ENCODE data around the gene TAF11L8. TPM values are rescaled to one million over a fixed set of nuclear protein-coding genes. Genes with fewer than 3 reads are reported as not detected.

TAF11L8 gene
- not detected in 2 replicates for total RNA-seq

GRCh38 chr5:17590860-17591259 is at the start of gene TAF11L8:
Gene TAF11L8, minus strand, starts transcription at chr5:17590960.

GRCh38 chr5:17634160-17634559 is 43.4 kb upstream of the TAF11L8 start, which contains the start of gene TAF11L14:
Gene TAF11L14, plus strand, starts transcription at chr5:17634460.

DNA sequence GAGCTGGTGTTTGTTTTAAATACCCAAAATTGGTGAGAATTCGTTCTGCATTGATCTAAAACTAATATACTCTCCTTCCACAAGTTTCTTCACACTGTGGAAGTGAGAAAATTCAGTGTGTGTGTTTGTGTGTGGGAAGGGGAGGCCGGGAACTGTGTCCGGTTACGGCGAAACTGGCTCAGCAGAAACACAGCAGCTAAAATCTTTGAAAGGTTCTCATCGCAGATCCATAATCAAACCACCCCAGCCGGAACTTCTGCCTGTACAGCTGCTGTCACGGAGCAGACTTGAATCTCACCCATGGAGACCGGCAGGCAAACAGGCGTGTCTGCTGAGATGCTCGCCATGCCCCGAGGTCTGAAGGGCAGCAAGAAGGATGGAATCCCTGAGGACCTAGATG is 41.0 kb upstream of the TAF11L8 start, which contains the start of gene TAF11L13:
TAF11L13 (plus strand) TSS at position 301 of the 400 bp plus-strand sequence.

DNA sequence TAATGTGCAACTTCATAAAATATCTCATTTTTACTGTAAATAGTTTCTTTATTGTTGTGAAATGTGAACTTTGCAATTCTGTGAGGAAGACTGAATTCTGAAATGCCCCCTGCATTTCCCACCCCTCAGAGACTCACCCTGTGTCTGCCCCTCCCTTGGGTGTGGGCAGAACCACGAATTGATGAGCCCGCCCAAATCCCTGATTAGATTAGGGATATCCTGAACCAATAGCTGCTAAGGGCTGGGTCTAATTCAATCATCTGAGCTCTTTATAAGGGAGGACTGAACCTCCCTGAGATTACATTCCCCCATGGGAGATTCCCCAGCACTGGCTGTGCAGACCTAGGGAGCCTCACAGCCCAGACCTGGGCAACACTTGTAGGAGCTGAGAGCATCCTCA is 19.3 kb upstream of the TAF11L8 start, which contains the start of gene TAF11L12:
TAF11L12 (plus strand) TSS at position 301 of the 400 bp plus-strand sequence.

DNA sequence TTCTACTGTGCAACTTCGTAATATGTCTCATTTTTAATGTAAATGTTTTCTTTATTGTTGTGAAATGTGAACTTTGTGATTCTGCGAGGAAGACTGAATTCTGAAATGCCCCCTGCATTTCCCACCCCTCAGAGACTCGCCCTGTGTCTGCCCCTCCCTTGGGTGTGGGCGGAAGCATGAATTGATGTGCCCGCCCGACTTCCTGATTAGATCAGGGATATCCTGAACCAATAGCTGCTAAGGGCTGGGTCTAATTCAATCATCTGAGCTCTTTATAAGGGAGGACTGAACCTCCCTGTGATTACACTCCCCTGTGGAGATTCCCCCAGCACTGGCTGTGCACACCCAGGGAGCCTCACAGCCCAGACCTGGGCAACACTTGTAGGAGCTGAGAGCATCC is 13.1 kb upstream of the TAF11L8 start, which contains the start of gene TAF11L11:
TAF11L11 (plus strand) TSS at position 304 of the 400 bp plus-strand sequence.

DNA sequence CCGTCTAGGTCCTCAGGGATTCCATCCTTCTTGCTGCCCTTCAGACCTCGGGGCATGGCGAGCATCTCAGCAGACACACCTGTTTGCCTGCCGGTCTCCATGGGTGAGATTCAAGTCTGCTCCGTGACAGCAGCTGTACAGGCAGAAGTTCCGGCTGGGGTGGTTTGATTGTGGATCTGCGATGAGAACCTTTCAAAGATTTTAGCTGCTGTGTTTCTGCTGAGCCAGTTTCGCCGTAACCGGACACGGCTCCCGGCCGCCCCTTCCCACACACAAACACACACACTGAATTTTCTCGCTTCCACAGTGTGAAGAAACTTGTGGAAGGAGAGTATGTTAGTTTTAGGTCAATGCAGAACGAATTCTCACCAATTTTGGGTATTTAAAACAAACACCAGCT is 7.0 kb upstream of the TAF11L8 start, which contains the start of gene TAF11L10:
TAF11L10 (minus strand) TSS at position 101 of the 400 bp plus-strand sequence.

GRCh38 chr5:17594255-17594654 is 3.5 kb upstream of the TAF11L8 start, which contains the start of gene TAF11L9:
Gene TAF11L9, minus strand, starts transcription at chr5:17594394.

GRCh38 chr5:17585658-17586057 is 5.1 kb downstream of the TAF11L8 start, which contains the start of gene TAF11L7:
Gene TAF11L7, minus strand, starts transcription at chr5:17585758.

Other genes with a start within 250 kb of the TAF11L8 start
- not detected in 2 replicates for gene TAF11L2, start 92.7 kb downstream of the TAF11L8 start, total RNA-seq
- not detected in 2 replicates for gene TAF11L3, start 72.6 kb downstream of the TAF11L8 start, total RNA-seq
- not detected in 2 replicates for gene TAF11L4, start 69.2 kb downstream of the TAF11L8 start, total RNA-seq
- gene TAF11L5, start 65.7 kb downstream of the TAF11L8 start, total RNA-seq: not detected in 2 replicates
- gene TAF11L6, start 62.3 kb downstream of the TAF11L8 start, total RNA-seq: not detected in 2 replicates
- gene TAF11L7, start 5.2 kb downstream of the TAF11L8 start, total RNA-seq: not detected in 2 replicates
- not detected in 2 replicates for gene TAF11L9, start 3.4 kb upstream of the TAF11L8 start, total RNA-seq
- gene TAF11L10, start 6.9 kb upstream of the TAF11L8 start, total RNA-seq: not detected in 2 replicates
- gene TAF11L11, start 13.2 kb upstream of the TAF11L8 start, total RNA-seq: not detected in 2 replicates
- gene TAF11L12, start 19.4 kb upstream of the TAF11L8 start, total RNA-seq: not detected in 2 replicates
- not detected in 2 replicates for gene TAF11L13, start 41.1 kb upstream of the TAF11L8 start, total RNA-seq
- not detected in 2 replicates for gene TAF11L14, start 43.5 kb upstream of the TAF11L8 start, total RNA-seq